Measurements from ENCODE around the gene MRTFB. TPM values are rescaled to one million over a fixed set of nuclear protein-coding genes. Genes with fewer than 3 reads are reported as not detected.
"Not testable (repeated sequence)": the region's sequence is repeated elsewhere in the genome, so short reads cannot be mapped to it uniquely, and the experiment has no call there.

MRTFB gene
- total RNA-seq, 1 donor from 2014 or later = 4.4 TPM

GRCh38 chr16:14132696-14133048 is 61.6 kb downstream of the MRTFB start:
- DNase-seq (ENCODE audit: low read depth in 2 of 2) = no peak

GRCh38 chr16:14133907-14134306 is 62.8 kb downstream of the MRTFB start:
- DNase-seq (ENCODE audit: low read depth in 2 of 2) = no peak

DNA sequence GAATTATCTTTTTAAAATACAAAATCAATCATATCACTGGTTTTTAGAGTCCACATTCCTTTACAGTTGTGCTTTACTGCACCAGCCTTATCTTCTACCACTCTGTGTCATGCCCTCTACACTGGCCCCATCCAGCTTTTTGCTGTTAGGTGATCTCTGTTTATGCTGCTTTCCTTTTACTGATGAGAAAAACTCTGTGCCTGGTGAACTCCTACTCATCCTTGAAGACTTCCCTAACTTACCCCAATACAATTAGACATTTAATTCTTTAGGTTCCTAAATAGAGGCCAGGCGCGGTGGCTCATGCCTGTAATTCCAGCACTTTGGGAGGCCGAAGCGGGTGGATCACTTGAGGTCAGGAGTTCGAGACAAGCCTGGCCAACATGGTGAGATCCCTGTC is 64.6 kb downstream of the MRTFB start:
- DNase-seq (ENCODE audit: low read depth in 2 of 2) = no peak

GRCh38 chr16:14139872-14140271 is 68.8 kb downstream of the MRTFB start:
- no peak for DNase-seq (ENCODE audit: low read depth in 2 of 2)

DNA sequence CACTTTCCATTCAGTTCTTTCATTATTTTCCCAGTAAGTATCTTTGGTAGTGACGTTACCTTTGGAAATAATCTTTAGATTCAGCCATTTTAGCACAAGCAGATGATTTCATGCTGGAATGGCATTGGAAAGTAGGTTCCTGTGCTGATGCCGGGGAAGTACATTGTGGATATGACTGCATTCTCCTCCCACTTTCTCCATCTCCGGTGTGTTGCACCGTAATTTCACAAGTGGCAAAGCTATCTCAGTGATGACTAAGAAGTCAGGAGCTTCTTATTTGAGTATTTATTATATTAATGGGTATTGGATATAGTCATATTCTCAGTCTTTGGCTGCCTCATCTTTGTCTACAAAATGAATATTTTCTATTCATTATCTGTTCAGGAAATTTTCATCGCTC is 69.8 kb downstream of the MRTFB start:
- no peak for DNase-seq (ENCODE audit: low read depth in 2 of 2)

DNA sequence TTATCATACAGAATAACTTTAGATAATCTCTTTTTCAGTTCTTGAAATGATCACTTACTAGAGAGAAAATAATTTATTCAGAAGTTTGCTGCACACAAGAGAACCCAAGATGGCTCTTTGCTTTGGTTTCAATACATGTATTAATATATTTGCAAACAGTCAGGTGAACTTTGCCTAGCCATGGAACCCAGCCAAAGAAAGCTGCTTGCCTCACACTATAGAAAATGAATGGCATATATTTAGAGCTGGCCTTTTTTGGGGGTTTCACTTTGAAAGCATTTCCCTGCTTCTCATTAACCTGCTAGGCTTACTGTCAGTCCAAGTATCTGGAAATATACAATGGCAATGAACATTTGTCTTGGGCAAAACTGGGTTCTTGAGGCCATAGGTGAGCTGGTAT is 75.3 kb downstream of the MRTFB start:
- DNase-seq (ENCODE audit: low read depth in 2 of 2) = peak in 1 of 2 donors; percentile 57

DNA sequence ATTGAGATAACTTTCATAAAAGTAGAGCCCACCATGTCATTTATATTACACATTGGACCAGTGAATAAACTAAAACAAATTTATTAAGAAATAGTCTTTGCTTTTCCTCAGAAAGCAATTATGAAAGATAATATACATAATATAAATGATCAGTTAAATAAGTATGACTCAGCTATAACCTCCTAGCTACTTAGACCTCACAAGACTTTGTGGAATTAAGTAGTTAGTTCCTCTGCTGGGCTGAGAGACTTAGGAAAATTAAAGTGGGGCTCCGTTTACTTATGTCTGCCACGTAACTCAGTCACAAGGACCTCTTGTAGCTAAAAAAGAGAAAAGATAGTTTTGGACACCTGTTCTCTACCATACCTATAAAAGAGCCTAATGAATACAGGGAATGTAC is 76.9 kb downstream of the MRTFB start:
- DNase-seq (ENCODE audit: low read depth in 2 of 2) = no peak

DNA sequence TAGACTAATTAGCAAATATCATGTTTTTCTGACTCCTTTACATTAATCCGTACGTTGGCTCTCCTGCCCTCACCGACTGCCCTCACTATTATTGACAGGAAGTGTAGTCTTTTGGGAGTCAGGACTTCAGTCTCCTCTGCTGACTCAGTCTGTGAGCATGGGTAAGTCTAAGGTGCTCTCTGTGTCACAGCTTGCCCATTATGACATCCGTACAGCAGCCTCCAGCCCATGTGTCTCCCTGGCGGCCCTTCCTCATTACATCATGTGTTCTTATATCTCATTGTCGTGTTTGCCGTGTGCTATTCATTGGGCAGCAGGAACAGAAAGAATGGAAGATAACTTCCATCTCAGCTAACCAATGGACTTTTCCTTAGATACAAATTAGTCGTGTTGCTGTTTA is 77.5 kb downstream of the MRTFB start:
- peak in 1 of 2 donors; percentile 30 for DNase-seq (ENCODE audit: low read depth in 2 of 2)

- DNase-seq (ENCODE audit: low read depth in 2 of 2) = no peak
Observed at GRCh38 chr16:14150796-14151195, 79.7 kb downstream of the MRTFB start.

DNA sequence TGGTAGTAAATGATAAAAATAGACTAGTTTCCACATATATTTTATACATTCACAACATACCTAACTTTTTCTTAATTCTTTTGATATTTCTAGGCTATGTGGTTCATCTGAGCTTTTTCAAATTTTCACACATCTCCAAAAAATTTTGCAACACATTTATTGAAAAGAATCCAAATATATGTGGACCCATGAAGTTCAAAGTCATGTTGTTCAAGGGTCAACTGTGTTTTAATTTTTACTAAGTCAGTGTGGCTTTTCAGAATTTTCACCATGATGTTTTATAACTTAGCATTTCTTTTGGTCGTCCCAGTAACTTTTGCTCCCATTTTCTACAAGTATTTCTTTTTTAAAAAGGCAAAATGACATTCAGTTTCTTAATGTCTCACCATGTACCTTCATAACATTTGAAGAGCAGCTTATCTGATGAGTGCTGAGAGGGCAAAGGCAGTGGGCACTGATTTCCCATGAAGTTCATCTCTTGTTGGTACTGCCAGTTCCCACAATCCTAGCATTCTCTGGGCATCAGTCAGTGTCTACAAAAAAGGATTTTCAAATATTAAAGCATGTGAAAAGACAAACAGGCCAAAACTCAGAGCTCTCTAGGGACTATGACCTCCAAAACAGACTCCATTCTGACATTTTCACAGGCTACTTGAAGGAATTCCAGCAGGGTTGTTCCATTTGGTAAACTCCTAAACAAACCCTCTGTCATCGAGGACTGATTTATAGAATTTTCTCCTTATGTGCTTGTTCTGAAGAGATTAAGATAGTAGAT is 80.3 kb downstream of the MRTFB start:
- no peak for DNase-seq (ENCODE audit: low read depth in 2 of 2)

DNA sequence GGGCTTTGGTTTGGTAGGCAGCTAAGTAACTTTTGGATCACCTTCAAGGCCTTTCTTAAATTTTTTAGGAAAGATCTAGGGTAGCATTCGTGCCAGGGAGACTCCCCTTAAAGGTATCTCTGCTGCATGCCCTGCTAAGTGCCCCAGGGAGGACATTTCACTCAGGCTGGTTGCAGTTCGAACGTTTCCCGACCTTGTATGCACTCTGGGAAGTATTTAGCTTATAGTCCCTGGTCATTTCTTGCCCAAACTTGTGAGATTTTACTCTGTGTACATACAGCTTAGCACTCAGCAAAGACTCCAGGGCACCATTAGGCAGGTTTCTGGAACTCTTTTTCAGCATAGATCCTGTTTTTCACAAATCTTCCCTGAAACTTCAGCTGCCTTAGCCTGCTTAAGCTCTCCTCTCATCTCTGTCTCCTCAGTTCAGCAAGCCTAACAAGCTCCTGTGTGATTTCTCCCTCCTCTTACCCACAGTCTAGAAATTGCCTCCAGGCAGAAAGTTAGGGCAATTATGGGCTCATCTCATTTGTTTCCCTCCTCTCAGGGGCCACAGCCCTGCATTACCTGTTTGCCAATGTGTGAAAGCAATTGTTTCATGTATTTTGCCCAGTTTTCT is 84.6 kb downstream of the MRTFB start:
- no peak for DNase-seq (ENCODE audit: low read depth in 2 of 2)

GRCh38 chr16:14164916-14165662 is 94.0 kb downstream of the MRTFB start:
- DNase-seq (ENCODE audit: low read depth in 2 of 2) = peak in 1 of 2 donors; percentile 53

- no peak for DNase-seq (ENCODE audit: low read depth in 2 of 2)
Observed at GRCh38 chr16:14168146-14168545, 97.0 kb downstream of the MRTFB start.

GRCh38 chr16:14172200-14172809 is 101.2 kb downstream of the MRTFB start:
- peak in 1 of 2 donors; percentile 18 for DNase-seq (ENCODE audit: low read depth in 2 of 2)

DNA sequence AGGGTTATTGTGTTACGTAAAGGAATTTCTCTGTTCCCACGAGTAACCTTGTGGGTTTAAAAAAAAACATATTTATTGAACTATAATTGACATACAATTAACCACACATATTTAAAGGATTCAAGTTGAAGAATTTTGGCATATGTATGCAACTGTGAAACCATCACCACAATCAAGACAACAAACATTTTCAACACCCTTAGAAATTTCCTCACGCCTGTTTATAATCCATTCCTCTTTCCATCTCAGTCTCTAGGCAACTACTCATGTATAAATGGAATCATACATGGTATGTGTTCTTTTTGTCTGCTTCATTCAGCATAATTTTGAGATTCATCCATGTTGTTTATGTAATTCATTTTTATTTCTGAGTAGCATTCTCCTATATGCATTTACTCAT is 104.0 kb downstream of the MRTFB start:
- DNase-seq (ENCODE audit: low read depth in 2 of 2) = no peak

GRCh38 chr16:14177704-14178103 is 106.6 kb downstream of the MRTFB start:
- no peak for DNase-seq (ENCODE audit: low read depth in 2 of 2)

DNA sequence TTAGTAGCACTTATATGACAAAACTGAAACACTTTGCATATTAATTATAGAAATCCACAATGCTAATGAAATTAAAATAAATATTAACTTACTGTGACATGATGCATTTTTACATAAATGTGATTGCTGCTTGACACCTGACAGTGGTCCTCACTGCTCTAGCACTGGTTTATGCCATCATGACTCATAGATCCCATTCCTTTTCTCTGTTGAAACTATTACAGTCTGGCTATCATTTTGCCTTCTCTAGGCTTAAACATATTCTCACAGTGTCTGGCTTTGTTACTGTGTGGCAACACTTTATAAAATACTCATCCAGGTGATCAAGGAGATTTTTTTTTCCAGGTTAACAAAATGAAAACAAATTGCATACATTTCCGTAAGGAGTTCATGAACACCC is 108.0 kb downstream of the MRTFB start:
- no peak for DNase-seq (ENCODE audit: low read depth in 2 of 2)

GRCh38 chr16:14180481-14180944 is 109.4 kb downstream of the MRTFB start:
- DNase-seq (ENCODE audit: low read depth in 2 of 2) = no peak

GRCh38 chr16:14181371-14182050 is 110.4 kb downstream of the MRTFB start:
- DNase-seq (ENCODE audit: low read depth in 2 of 2) = peak in 1 of 2 donors; percentile 51

- no peak for DNase-seq (ENCODE audit: low read depth in 2 of 2)
Observed at GRCh38 chr16:14182999-14183398, 111.9 kb downstream of the MRTFB start.

- DNase-seq (ENCODE audit: low read depth in 2 of 2) = not testable (repeated sequence)
Observed at GRCh38 chr16:14183962-14184361, 112.8 kb downstream of the MRTFB start.
